GM23248 (cell line): ENCODE results near the gene TAF11L8.
"Not testable (repeated sequence)": the region's sequence is repeated elsewhere in the genome, so short reads cannot be mapped to it uniquely, and the experiment has no call there.

Experiments used
- EZH2 ChIP-seq: fragments of 200-600 bp; sonication (generic); IDR thresholded peaks from 2 replicates; pipeline ENCODE4 v1.6.1; 2018; ENCODE audit warnings: antibody characterized with exemption, mild to moderate bottlenecking; ENCODE audit not compliant: insufficient read depth, poor library complexity, severe bottlenecking
- EZH2phosphoT487 ChIP-seq: fragments of 200-600 bp; sonication (generic); IDR thresholded peaks from 2 replicates; pipeline ENCODE4 v1.6.1; 2018; ENCODE audit warnings: antibody characterized with exemption, moderate library complexity, mild to moderate bottlenecking, low read depth; ENCODE audit not compliant: insufficient read depth

DNA sequence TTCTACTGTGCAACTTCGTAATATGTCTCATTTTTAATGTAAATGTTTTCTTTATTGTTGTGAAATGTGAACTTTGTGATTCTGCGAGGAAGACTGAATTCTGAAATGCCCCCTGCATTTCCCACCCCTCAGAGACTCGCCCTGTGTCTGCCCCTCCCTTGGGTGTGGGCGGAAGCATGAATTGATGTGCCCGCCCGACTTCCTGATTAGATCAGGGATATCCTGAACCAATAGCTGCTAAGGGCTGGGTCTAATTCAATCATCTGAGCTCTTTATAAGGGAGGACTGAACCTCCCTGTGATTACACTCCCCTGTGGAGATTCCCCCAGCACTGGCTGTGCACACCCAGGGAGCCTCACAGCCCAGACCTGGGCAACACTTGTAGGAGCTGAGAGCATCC is 13.1 kb upstream of the TAF11L8 start, which contains the start of gene TAF11L11:
- not testable (repeated sequence) for TF ChIP-seq EZH2phosphoT487, EZH2
